Measurements from ENCODE around the gene ZBTB16. TPM values are rescaled to one million over a fixed set of nuclear protein-coding genes. Genes with fewer than 3 reads are reported as not detected.

ZBTB16 gene
- total and polyA plus RNA-seq, 2 of the 13 experiments (the other 11 are each of a cell fraction or from before 2014, with no cell fraction given) = not detected

- 1% methylated on average over 6 of the region's 6 CpGs for WGBS (ENCODE audit: low lambda C conversion rate)
- DNase-seq (ENCODE audit: low spot score) = no peak
Measured at GRCh38 chr11:114239753-114240161, 180.2 kb downstream of the ZBTB16 start.

More at GRCh38 chr11:114239753-114240161, 180.2 kb downstream of the ZBTB16 start:
- TF ChIP-seq ZIK1 (CRISPR knock-in tag; IDR thresholded peaks at IDR 0.05; ENCODE audit: borderline replicate concordance, low read depth) = no peak
- no peak for TF ChIP-seq MAFF (IDR thresholded peaks at IDR 0.05; ENCODE audit: low read depth, low read length)
- TF ChIP-seq, protein P1, sequence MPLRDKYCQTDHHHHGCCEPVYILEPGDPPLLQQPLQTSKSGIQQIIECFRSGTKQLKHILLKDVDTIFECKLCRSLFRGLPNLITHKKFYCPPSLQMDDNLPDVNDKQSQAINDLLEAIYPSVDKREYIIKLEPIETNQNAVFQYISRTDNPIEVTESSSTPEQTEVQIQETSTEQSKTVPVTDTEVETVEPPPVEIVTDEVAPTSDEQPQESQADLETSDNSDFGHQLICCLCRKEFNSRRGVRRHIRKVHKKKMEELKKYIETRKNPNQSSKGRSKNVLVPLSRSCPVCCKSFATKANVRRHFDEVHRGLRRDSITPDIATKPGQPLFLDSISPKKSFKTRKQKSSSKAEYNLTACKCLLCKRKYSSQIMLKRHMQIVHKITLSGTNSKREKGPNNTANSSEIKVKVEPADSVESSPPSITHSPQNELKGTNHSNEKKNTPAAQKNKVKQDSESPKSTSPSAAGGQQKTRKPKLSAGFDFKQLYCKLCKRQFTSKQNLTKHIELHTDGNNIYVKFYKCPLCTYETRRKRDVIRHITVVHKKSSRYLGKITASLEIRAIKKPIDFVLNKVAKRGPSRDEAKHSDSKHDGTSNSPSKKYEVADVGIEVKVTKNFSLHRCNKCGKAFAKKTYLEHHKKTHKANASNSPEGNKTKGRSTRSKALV (CRISPR knock-in tag; IDR thresholded peaks at IDR 0.05) = no peak
- TF ChIP-seq ZNF441 (CRISPR knock-in tag; IDR thresholded peaks at IDR 0.05; ENCODE audit: borderline replicate concordance) = no peak
- no peak for TF ChIP-seq WIZ (CRISPR knock-in tag; IDR thresholded peaks at IDR 0.05)
- TF ChIP-seq ZMYM2 (CRISPR knock-in tag; IDR thresholded peaks at IDR 0.05) = no peak
- TF ChIP-seq ZNF20 (CRISPR knock-in tag; IDR thresholded peaks at IDR 0.05) = no peak
- TF ChIP-seq ZNF225 (CRISPR knock-in tag; IDR thresholded peaks at IDR 0.05) = no peak
- no peak for TF ChIP-seq ZNF724P (CRISPR knock-in tag; IDR thresholded peaks at IDR 0.05; ENCODE audit: borderline replicate concordance)
- no peak for TF ChIP-seq E2F1 (CRISPR knock-in tag; IDR thresholded peaks at IDR 0.05)
- TF ChIP-seq ONECUT2 (CRISPR knock-in tag; IDR thresholded peaks at IDR 0.05) = no peak
- no peak for TF ChIP-seq FOXM1 (CRISPR knock-in tag; IDR thresholded peaks at IDR 0.05)
- TF ChIP-seq HNRNPUL1 (IDR thresholded peaks at IDR 0.05; ENCODE audit: low read depth, low read length) = no peak
- TF ChIP-seq CEBPG (CRISPR knock-in tag; IDR thresholded peaks at IDR 0.05) = no peak
- no TSS peak for BruUV-seq (replicated peaks)
- H4K20me1 ChIP-seq (ENCODE audit: insufficient read depth, low read length) = no peaks in the 10 kb centered on the region
- no peak overlapping the region for H2AFZ ChIP-seq (ENCODE audit: low read length)
- no peak for ATAC-seq
- H3K4me3 ChIP-seq (replicated peaks in 1 of 3; ENCODE audit: insufficient read depth in 1 of 3, low read depth in 2 of 3, low read length in 3 of 3) = no peak overlapping the region
- no peak overlapping the region for H3K27ac ChIP-seq (ENCODE audit: extremely low read length, insufficient read depth, low read length)
- H3K4me1 ChIP-seq (ENCODE audit: insufficient read depth, low read length) = no peaks in the 10 kb centered on the region
- H3K36me3 ChIP-seq (replicated peaks in 1 of 2; ENCODE audit: control insufficient read depth in 1 of 2, insufficient read depth in 2 of 2, low read length in 2 of 2) = no peaks in the 10 kb centered on the region
- H3K4me2 ChIP-seq (ENCODE audit: low read depth, low read length) = no peak overlapping the region
- H3K79me2 ChIP-seq (ENCODE audit: insufficient read depth, low read length) = no peaks in the 10 kb centered on the region
- CTCF ChIA-PET (ENCODE audit: low intra/inter-chr PET ratio, low total read pairs) = no interaction called here
- POLR2A ChIA-PET = no interaction called here
- intact Hi-C loops (cut with micrococcal nuclease; ENCODE audit: unreplicated experiment) = no loop called here
- H3K27me3 ChIP-seq (ENCODE audit: control insufficient read depth in 1 of 2, insufficient read depth in 2 of 2, low read length in 2 of 2) = no peaks in the 10 kb centered on the region; a peak in 1 of 5 replicates
- no peak overlapping the region for H3K9ac ChIP-seq (ENCODE audit: insufficient read depth, low read depth, low read length)
- H3K9me3 ChIP-seq (ENCODE audit: low read length) = no peaks in the 10 kb centered on the region
- FAIRE-seq = no peak
- in situ Hi-C loops (cut with HindIII; ENCODE audit: extremely low pct_ligation_motif_present, low pct_unique_long_range_greater_than_20kb) = no loop called here

Measured in HepG2 (cell line).